Gastrocnemius medialis (tissue), 4 donors: ENCODE results near the gene ZNRF3.
"Not testable (repeated sequence)": the region's sequence is repeated elsewhere in the genome, so short reads cannot be mapped to it uniquely, and the experiment has no call there.

Experiments used
- CTCF ChIP-seq, 5 experiments: fragments of 450-650 bp in 3 of 5; fragments of 200-600 bp in 2 of 5; sonication (generic) in 2 of 5; IDR thresholded peaks in 4 of 5; conservative IDR thresholded peaks in 1 of 5; 1 replicate in 4 of 5; 2 replicates in 1 of 5; pipeline ENCODE4 v1.5.1; 2016 to 2019; ENCODE audit warnings: antibody characterized with exemption in 5 of 5, mild to moderate bottlenecking in 3 of 5, moderate library complexity in 3 of 5
- POLR2A ChIP-seq, 2 donors: fragments of 450-650 bp; IDR thresholded peaks; one replicate each; pipeline ENCODE4 v1.6.1; 2017; ENCODE audit warnings: antibody characterized with exemption in 2 of 2, mild to moderate bottlenecking in 2 of 2, moderate library complexity in 2 of 2

- not testable (repeated sequence) for TF ChIP-seq CTCF (IDR thresholded peaks at IDR 0.05 in 4 of 5, conservative IDR thresholded peaks at IDR 0.05 in 1 of 5); POLR2A (IDR thresholded peaks at IDR 0.05)
Measured at GRCh38 chr22:29039684-29040083, 156.3 kb downstream of the ZNRF3 start.
